ENCODE data around the gene CRTC1. TPM values are rescaled to one million over a fixed set of nuclear protein-coding genes. Genes with fewer than 3 reads are reported as not detected.
A peak's percentile ranks its signal among the peaks of the same experiment; 100 is the strongest.

Gene CRTC1
- total RNA-seq, 1 experiment from 2014 or later: 19.0 TPM

DNA sequence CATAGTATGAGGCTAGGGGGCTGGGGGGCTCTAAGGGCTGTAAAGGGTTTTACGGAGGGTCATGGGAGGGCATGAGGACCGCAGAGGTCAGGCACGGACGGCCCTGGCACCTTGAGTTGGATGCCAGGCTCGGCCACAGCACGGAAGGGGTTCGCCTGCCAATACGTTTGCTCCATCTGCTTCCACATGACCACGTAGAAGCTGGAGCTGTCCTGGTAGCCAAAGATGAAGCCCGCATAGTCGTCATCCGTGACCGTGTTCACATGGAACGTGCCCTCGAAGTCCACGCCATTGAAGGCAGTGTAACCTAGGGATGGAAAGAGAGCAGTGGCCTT, 101.3 kb downstream of the CRTC1 start:
- Histone ChIP-seq H3K4me1 (ENCODE audit: insufficient read depth, low read length) (no peaks in the 10 kb centered on the region), H3K4me2 (ENCODE audit: insufficient read depth, insufficient read length, low read length) (peak overlapping the region; percentile 64)
- peaks cover 100% of the 10 kb centered on the region for H3K27me3 Mint-ChIP-seq (ENCODE audit: low read depth)

More for the DNA sequence above, 101.3 kb downstream of the CRTC1 start:
- no peak overlapping the region for H3K14ac ChIP-seq (ENCODE audit: insufficient read depth, low read length)
- H4K8ac ChIP-seq (replicated peaks; ENCODE audit: insufficient read length, low read depth, low read length): no peak overlapping the region
- Mint-ChIP-seq H3K9me3 (peaks cover 0 to 8% of the 10 kb centered on the region in 2 experiments; a peak in 3 of 5 replicates), H3K4me1 (peaks cover 15 to 31% of the 10 kb centered on the region in 2 experiments), H3K4me3 (no peak overlapping the region), H3K27ac (no peak overlapping the region), H3K36me3 (ENCODE audit: insufficient read depth in 1 of 3, low read depth in 3 of 3) (no peaks in the 10 kb centered on the region; a peak in 2 of 7 replicates)
- H3K79me2 ChIP-seq (ENCODE audit: insufficient read depth, low read length): no peaks in the 10 kb centered on the region
- H3K23ac ChIP-seq (ENCODE audit: insufficient read length, low read depth, low read length): no peak overlapping the region
- H2AFZ ChIP-seq (ENCODE audit: low read length): no peak overlapping the region
- H2AK5ac ChIP-seq (ENCODE audit: insufficient read length, low read length): no peak overlapping the region
- no CpG with 5 or more reads among the region's 16 CpGs for WGBS (ENCODE audit: extremely low coverage, insufficient read length, low lambda C conversion rate)
- H2BK20ac ChIP-seq (ENCODE audit: low read depth, low read length, poor library complexity, severe bottlenecking): no peak overlapping the region
- no peak overlapping the region for H4K5ac ChIP-seq (ENCODE audit: insufficient read length, low read depth, low read length)
- no peak overlapping the region for H2BK12ac ChIP-seq (ENCODE audit: insufficient read length, low read depth, low read length)
- H3K4ac ChIP-seq (ENCODE audit: low read depth, low read length): no peak overlapping the region
- H3K27ac ChIP-seq (ENCODE audit: insufficient read length, low read depth, low read length): no peak overlapping the region
- TF ChIP-seq, protein P1, sequence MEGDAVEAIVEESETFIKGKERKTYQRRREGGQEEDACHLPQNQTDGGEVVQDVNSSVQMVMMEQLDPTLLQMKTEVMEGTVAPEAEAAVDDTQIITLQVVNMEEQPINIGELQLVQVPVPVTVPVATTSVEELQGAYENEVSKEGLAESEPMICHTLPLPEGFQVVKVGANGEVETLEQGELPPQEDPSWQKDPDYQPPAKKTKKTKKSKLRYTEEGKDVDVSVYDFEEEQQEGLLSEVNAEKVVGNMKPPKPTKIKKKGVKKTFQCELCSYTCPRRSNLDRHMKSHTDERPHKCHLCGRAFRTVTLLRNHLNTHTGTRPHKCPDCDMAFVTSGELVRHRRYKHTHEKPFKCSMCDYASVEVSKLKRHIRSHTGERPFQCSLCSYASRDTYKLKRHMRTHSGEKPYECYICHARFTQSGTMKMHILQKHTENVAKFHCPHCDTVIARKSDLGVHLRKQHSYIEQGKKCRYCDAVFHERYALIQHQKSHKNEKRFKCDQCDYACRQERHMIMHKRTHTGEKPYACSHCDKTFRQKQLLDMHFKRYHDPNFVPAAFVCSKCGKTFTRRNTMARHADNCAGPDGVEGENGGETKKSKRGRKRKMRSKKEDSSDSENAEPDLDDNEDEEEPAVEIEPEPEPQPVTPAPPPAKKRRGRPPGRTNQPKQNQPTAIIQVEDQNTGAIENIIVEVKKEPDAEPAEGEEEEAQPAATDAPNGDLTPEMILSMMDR (conservative IDR thresholded peaks at IDR 0.05): no peak
- H3T11ph ChIP-seq (ENCODE audit: low read length): no peak overlapping the region
- H3K23me2 ChIP-seq (ENCODE audit: insufficient read length, low read depth, low read length, poor library complexity, severe bottlenecking): peaks cover 18% of the 10 kb centered on the region
- no peak for DNase-seq
- no peak overlapping the region for H2BK120ac ChIP-seq (ENCODE audit: low read depth, low read length, poor library complexity, severe bottlenecking)
- no peaks in the 10 kb centered on the region for H3K79me1 ChIP-seq (ENCODE audit: insufficient read depth, low read depth, low read length, poor library complexity, severe bottlenecking)
- H2BK5ac ChIP-seq (ENCODE audit: insufficient read length, low read length): no peak overlapping the region
- no peak overlapping the region for H3K56ac ChIP-seq (ENCODE audit: insufficient read length, low read depth, low read length)
- H3K27me3 ChIP-seq (ENCODE audit: insufficient read depth, low read length): peaks cover 68% of the 10 kb centered on the region; the same call in 1 of the 2 replicates
- no peaks in the 10 kb centered on the region for H4K20me1 ChIP-seq (ENCODE audit: control insufficient read depth, insufficient read depth, insufficient read length)
- H4K91ac ChIP-seq (ENCODE audit: insufficient read length, low read depth, low read length): no peak overlapping the region
- no peaks in the 10 kb centered on the region for H3K9me3 ChIP-seq (ENCODE audit: control insufficient read depth, low read depth, low read length)
- no peak overlapping the region for H3K18ac ChIP-seq (ENCODE audit: insufficient read length, low read depth, low read length)
- H3K9ac ChIP-seq (ENCODE audit: extremely low read depth, insufficient read length, low read length): no peak overlapping the region
- H2BK15ac ChIP-seq (ENCODE audit: low read depth, low read length): no peak overlapping the region

Measured in H9 (cell line).